Activated CD8-positive, alpha-beta memory T cell treated with anti-CD3 and anti-CD28 coated beads, Interleukin-2, amount 50 U/mL, for 1 hour (primary cell): Measurements from ENCODE around the gene TMEM63B.
"Not testable (repeated sequence)": the region's sequence is repeated elsewhere in the genome, so short reads cannot be mapped to it uniquely, and the experiment has no call there.

Experiments
- DNase-seq: peaks from one replicate; pipeline ENCODE4 v3.0.0-alpha.2; 2020; ENCODE audit errors: extremely low read depth

Gene TMEM63B

GRCh38 chr6:44144536-44144935, 17.2 kb downstream of the TMEM63B start:
- DNase-seq = not testable (repeated sequence)

- no peak for DNase-seq
Measured at GRCh38 chr6:44145839-44146238, 18.5 kb downstream of the TMEM63B start.

- no peak for DNase-seq
Measured at GRCh38 chr6:44146685-44147084, 19.3 kb downstream of the TMEM63B start.

GRCh38 chr6:44147256-44147655, 19.9 kb downstream of the TMEM63B start:
- DNase-seq = no peak

GRCh38 chr6:44148306-44148705, 21.0 kb downstream of the TMEM63B start:
- no peak for DNase-seq

- DNase-seq = no peak
Measured at GRCh38 chr6:44149369-44150012, 22.1 kb downstream of the TMEM63B start.

GRCh38 chr6:44150317-44150917, 23.1 kb downstream of the TMEM63B start:
- no peak for DNase-seq

GRCh38 chr6:44151348-44152108, 24.2 kb downstream of the TMEM63B start:
- no peak for DNase-seq

GRCh38 chr6:44152109-44152461, 24.7 kb downstream of the TMEM63B start:
- DNase-seq = no peak

- no peak for DNase-seq
Measured at GRCh38 chr6:44152533-44152932, 25.2 kb downstream of the TMEM63B start.

- no peak for DNase-seq
Measured at GRCh38 chr6:44154067-44154466, 26.7 kb downstream of the TMEM63B start.

GRCh38 chr6:44156494-44157151, 29.3 kb downstream of the TMEM63B start:
- no peak for DNase-seq

- DNase-seq = no peak
Measured at GRCh38 chr6:44157152-44157521, 29.8 kb downstream of the TMEM63B start.

- DNase-seq = no peak
Measured at GRCh38 chr6:44158770-44159228, 31.4 kb downstream of the TMEM63B start, which contains the start of gene CAPN11. CAPN11 (plus strand) TSS chr6:44158820; CDS start chr6:44158849, 29 bp downstream.

GRCh38 chr6:44161997-44162338, 34.6 kb downstream of the TMEM63B start:
- no peak for DNase-seq

- DNase-seq = no peak
Measured at GRCh38 chr6:44162876-44163625, 35.7 kb downstream of the TMEM63B start.

GRCh38 chr6:44166116-44166515, 38.8 kb downstream of the TMEM63B start:
- no peak for DNase-seq

GRCh38 chr6:44166591-44167184, 39.3 kb downstream of the TMEM63B start:
- no peak for DNase-seq

GRCh38 chr6:44167567-44167966, 40.2 kb downstream of the TMEM63B start:
- DNase-seq = no peak

GRCh38 chr6:44169154-44169553, 41.8 kb downstream of the TMEM63B start:
- no peak for DNase-seq

GRCh38 chr6:44169886-44170570, 42.7 kb downstream of the TMEM63B start:
- DNase-seq = no peak
